22Rv1 (cell line): ENCODE measurements around the gene RYR2.
A peak's percentile ranks its signal among the peaks of the same experiment; 100 is the strongest.

Experiments
- H3K27ac ChIP-seq: fragments of 450-650 bp; 2 replicates; pipeline ENCODE4 v1.5.1; 2017
- ZFX ChIP-seq: fragments of 450-650 bp; IDR thresholded peaks from 2 replicates; pipeline ENCODE4 v1.6.1; 2017; ENCODE audit warnings: antibody characterized with exemption, borderline replicate concordance
- TF ChIP-seq, protein P1 (sequence below): fragments of 450-650 bp; IDR thresholded peaks from 2 replicates; pipeline ENCODE4 v1.5.1; 2017; ENCODE audit warnings: mild to moderate bottlenecking

The RYR2 gene

DNA sequence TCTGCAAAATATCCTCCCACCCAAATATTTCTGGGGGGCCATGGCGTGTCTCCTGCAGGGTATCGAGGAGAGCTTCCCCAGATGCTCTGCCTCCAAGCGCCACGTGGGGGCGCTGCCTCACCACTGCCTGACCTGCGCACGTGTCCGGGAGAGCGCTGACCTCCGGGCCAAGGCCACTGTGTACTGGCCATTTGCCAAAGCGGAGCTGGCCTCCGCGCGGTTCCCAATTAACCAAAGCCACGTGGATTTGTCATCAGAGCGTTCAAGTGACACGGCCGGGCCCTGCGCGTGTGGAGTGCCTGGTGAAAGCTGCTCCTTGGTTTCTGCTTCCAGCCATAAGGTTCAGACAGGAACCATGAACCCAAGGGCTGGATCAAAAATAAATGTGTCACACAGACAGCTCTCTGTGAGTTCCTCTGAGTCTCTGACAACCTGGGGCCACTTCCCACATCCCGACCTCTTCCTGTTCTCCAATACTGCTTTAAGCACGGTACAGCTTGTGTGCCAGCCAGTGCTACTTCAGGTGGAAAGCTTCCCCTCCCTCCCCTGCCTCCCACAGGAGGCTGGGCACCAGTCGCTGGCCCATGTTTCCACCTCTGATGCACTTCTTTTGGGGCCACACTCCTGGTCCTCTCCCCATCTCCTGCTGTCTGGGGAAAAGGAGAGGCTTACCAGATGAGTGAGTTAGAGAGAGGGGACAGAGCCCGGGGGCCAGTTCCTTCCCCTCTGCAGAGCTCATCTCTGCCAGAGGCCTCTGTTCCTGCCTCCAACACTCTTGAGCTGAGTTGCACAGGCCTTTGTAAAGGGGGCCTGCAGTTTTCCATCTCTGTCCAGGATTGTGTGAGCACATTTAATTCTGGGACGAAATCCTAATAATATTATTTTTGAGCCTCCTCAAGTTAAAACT, 822.6 kb downstream of the RYR2 start:
- no peak overlapping the region for H3K27ac ChIP-seq
- TF ChIP-seq, protein P1, sequence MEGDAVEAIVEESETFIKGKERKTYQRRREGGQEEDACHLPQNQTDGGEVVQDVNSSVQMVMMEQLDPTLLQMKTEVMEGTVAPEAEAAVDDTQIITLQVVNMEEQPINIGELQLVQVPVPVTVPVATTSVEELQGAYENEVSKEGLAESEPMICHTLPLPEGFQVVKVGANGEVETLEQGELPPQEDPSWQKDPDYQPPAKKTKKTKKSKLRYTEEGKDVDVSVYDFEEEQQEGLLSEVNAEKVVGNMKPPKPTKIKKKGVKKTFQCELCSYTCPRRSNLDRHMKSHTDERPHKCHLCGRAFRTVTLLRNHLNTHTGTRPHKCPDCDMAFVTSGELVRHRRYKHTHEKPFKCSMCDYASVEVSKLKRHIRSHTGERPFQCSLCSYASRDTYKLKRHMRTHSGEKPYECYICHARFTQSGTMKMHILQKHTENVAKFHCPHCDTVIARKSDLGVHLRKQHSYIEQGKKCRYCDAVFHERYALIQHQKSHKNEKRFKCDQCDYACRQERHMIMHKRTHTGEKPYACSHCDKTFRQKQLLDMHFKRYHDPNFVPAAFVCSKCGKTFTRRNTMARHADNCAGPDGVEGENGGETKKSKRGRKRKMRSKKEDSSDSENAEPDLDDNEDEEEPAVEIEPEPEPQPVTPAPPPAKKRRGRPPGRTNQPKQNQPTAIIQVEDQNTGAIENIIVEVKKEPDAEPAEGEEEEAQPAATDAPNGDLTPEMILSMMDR: peak; percentile 99
- TF ChIP-seq ZFX: no peak

DNA sequence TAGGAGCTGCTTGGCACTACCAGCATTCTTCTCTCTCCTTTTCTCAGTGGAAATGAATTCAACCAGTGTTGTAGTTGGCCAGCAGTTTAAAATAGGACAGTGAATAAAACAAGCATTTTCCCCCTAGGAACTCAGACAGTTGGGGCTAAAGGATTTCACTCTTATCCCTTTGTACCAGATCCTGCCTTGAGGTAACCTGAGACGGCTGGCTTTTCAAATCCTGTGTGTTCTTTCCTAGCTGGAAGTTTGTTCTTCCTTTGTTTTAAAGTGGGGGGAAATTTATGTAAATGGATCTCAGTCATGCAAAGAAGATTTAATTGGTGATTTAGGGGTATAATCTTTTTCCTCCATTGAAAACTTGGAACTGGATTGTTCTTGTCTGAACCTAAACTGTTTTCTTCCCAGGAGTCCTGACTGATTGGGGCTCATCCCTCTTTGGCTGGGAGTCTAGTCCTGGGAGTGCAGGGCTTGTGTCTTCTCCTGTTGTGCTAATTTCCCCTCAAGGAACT, 825.5 kb downstream of the RYR2 start:
- H3K27ac ChIP-seq: no peak overlapping the region
- TF ChIP-seq, protein P1: no peak
- no peak for TF ChIP-seq ZFX

DNA sequence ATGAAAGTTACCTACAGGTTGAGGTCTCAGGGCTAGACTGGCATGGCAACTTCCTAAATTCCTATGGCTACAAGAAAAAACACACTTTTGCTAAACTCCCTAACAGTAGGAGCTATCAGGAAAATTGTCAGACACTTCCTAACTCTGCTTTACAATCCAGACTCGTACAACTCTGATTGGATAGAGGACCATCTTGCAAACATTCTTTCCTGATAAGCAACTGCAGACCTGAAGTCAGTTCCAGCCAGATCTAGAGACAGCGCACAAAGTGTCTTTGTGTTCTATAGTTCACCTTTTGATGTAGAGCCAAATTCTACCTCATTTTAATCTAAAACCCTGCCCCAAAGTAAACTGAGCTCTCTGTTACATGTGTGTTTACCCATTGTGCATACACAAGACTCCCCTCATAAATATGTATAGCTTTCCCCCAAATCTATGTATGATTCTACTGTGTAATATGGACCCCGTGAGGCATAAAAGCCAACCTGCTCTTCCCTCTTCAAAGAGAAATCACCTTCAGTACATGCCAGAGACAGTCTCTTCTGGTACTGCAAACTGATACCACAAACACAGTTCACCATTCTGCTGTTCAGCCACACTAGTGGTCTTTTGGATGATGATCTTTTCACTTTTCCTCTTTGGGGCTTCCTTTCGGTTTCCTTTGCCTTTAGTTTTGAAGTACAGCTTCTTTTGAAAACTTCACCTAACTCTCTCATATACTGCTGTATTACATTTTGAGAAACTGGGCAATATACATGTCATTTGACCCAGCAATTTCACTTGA, 827.0 kb downstream of the RYR2 start:
- H3K27ac ChIP-seq: no peak overlapping the region
- TF ChIP-seq, protein P1: no peak
- TF ChIP-seq ZFX: no peak

DNA sequence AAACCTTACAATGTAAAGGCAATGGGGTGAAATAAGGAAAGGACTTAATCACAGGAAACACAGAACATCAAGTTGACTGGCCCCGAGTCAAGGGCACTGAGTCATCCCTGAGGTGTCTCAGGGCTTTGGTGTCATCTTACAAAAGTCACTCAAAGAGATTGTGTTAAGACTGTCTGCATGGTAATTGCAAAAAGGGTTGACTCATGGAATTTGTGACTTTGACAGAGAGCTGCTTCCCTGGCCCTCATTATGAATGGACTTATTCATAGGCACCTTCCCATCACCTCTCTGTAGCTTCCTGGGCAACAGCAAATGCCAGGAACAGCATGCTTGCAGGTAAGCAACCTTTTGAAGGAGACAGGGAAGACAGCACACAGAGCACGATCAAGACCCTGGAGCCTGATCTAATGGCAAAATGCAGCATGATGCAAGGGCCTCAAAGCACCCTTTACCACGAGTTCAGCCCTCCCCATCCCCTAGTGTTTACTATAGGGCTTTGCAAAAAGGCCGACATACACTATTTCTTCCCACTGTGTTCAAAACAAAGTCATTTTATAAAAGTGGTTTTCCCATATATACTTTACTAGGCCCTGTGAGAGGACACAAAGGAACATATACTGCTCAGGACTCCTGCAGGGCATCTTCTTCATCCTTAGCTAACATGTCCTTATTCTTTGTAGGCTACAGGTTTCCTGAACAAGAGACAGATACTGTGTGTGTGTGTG, 831.7 kb downstream of the RYR2 start:
- H3K27ac ChIP-seq: no peak overlapping the region
- TF ChIP-seq ZFX: no peak
- TF ChIP-seq, protein P1: no peak

DNA sequence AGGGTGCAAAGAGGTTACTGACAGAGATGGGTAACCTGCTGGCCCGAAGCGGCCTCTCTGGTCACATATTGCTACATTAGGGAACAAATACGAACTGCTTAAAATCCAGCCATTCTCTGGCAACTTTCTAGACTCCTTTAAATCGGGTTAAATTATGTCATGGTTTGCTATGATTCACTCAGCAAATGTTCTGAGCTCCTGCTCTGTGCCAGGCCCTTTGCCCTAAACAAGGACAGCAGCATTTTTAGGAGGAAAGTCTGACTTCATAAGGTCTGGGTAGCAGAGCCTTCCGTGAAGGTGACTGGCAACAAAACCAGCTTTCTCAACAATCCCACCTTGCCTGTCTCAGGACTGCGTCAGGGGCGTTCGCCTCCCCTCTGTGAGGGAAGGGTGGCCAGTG, 833.3 kb downstream of the RYR2 start:
- no peak overlapping the region for H3K27ac ChIP-seq
- TF ChIP-seq, protein P1: no peak

DNA sequence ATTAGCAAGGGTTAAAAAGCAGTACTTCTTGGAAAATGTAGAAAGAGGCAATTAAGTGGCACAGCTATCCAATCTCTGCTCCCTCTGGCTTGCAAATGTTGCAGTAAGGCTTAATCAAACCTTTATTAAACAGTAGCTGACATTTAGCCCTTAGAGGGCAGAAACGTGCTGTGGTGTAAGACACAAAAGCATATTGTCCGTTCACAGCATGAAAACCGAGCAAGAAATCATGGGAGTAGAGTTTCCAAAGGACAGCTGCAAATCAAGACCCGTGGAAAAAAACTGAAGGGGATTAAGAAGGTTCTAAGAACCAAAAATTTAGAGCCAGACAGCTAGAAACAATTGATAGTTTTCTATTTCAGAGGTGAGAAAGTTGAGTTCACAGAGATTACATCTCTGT, 835.6 kb downstream of the RYR2 start:
- TF ChIP-seq ZFX: no peak
- TF ChIP-seq, protein P1: no peak

More for the DNA sequence above, 835.6 kb downstream of the RYR2 start:
- H3K27ac ChIP-seq: no peak overlapping the region
